HG03432 (cell line): ENCODE data around the gene EXOC1L.

Experiments
- ATAC-seq: cut with Tn5 transposase; IDR thresholded peaks from one replicate; pipeline ENCODE4 v1.9.1; 2021; ENCODE audit warnings: mild to moderate bottlenecking, moderate library complexity; ENCODE audit not compliant: unreplicated experiment

The EXOC1L gene

GRCh38 chr4:55819634-55820033 lies at the start of gene EXOC1L:
Gene EXOC1L, plus strand, starts transcription at chr4:55819790. Its CDS starts 237 bp downstream, at chr4:55820027.
- ATAC-seq: no peak

GRCh38 chr4:55770662-55771061 lies 48.9 kb upstream of the EXOC1L start:
- ATAC-seq: no peak

GRCh38 chr4:55781341-55781740 lies 38.2 kb upstream of the EXOC1L start:
- ATAC-seq: no peak

- ATAC-seq: no peak
Observed at GRCh38 chr4:55781812-55782211, 37.8 kb upstream of the EXOC1L start.

- ATAC-seq: no peak
Observed at GRCh38 chr4:55783584-55783983, 36.0 kb upstream of the EXOC1L start.

- ATAC-seq: no peak
Observed at GRCh38 chr4:55784747-55785146, 34.8 kb upstream of the EXOC1L start.

GRCh38 chr4:55791666-55792065 lies 27.9 kb upstream of the EXOC1L start:
- ATAC-seq: no peak

- no peak for ATAC-seq
Observed at GRCh38 chr4:55793479-55793878, 26.1 kb upstream of the EXOC1L start.

GRCh38 chr4:55794053-55794452 lies 25.5 kb upstream of the EXOC1L start:
- ATAC-seq: no peak

GRCh38 chr4:55795341-55795740 lies 24.2 kb upstream of the EXOC1L start:
- ATAC-seq: peak; percentile 53

- ATAC-seq: no peak
Observed at GRCh38 chr4:55801498-55801897, 18.1 kb upstream of the EXOC1L start.

- ATAC-seq: no peak
Observed at GRCh38 chr4:55807556-55807955, 12.0 kb upstream of the EXOC1L start.

- ATAC-seq: no peak
Observed at GRCh38 chr4:55808186-55808585, 11.4 kb upstream of the EXOC1L start.

- no peak for ATAC-seq
Observed at GRCh38 chr4:55808632-55809031, 11.0 kb upstream of the EXOC1L start.

GRCh38 chr4:55817691-55818090 lies 1.9 kb upstream of the EXOC1L start:
- no peak for ATAC-seq

GRCh38 chr4:55820279-55820678 lies 689 bp downstream of the EXOC1L start:
- no peak for ATAC-seq

- no peak for ATAC-seq
Observed at GRCh38 chr4:55822329-55822728, 2.7 kb downstream of the EXOC1L start.

GRCh38 chr4:55824865-55825264 lies 5.3 kb downstream of the EXOC1L start:
- no peak for ATAC-seq

GRCh38 chr4:55826986-55827385 lies 7.4 kb downstream of the EXOC1L start:
- no peak for ATAC-seq

- no peak for ATAC-seq
Observed at GRCh38 chr4:55827582-55827981, 8.0 kb downstream of the EXOC1L start.

GRCh38 chr4:55830048-55830447 lies 10.5 kb downstream of the EXOC1L start:
- ATAC-seq: no peak

GRCh38 chr4:55830716-55831115 lies 11.1 kb downstream of the EXOC1L start:
- ATAC-seq: no peak

GRCh38 chr4:55834086-55834795 lies 14.7 kb downstream of the EXOC1L start:
- ATAC-seq: no peak
